GM19240 (cell line): ENCODE results near the gene LPIN3.

Source experiments
- DNase-seq: peaks from one replicate; pipeline ENCODE4 v3.0.0; 2011; ENCODE audit warnings: low spot score; ENCODE audit not compliant: insufficient read length

Gene LPIN3

DNA sequence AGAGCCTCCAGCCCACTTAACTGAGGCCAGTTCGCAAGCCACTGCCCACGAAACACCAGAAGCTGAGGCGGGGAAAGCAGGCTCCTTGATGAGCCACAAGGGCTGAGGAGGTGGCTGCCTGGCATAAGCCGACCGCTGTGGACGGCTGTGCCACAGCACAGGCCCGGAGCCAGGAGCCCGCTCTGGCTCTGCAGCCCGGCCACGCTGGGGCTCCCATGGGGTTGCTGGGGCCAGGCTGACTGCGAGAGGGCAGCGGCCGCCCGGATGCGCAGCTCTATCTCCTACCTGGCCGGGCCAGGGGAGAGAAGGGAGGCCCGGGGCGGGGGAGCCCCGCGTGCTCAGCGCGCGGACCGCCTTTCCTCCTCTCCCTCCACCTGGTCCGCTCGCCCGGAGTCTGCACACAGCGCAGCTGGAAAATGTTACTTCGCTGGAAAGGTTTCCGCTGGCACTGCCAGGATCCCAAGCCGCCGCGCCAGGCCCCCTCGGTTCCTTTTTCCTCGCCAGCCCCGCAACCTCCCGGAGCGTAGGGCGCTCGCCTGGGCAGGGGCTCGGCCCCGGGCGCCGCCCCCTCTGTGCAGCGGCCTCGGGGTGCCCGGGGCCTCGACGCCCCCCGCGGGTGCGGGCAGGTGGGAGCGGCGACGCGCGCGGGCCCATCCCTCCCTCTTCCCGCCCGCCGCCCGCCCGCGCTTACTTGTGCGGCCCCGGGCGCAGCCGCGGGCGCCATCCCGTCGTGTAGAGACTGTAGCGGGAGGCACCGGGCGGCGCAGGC, 25.3 kb downstream of the LPIN3 start:
- DNase-seq, result no peak

DNA sequence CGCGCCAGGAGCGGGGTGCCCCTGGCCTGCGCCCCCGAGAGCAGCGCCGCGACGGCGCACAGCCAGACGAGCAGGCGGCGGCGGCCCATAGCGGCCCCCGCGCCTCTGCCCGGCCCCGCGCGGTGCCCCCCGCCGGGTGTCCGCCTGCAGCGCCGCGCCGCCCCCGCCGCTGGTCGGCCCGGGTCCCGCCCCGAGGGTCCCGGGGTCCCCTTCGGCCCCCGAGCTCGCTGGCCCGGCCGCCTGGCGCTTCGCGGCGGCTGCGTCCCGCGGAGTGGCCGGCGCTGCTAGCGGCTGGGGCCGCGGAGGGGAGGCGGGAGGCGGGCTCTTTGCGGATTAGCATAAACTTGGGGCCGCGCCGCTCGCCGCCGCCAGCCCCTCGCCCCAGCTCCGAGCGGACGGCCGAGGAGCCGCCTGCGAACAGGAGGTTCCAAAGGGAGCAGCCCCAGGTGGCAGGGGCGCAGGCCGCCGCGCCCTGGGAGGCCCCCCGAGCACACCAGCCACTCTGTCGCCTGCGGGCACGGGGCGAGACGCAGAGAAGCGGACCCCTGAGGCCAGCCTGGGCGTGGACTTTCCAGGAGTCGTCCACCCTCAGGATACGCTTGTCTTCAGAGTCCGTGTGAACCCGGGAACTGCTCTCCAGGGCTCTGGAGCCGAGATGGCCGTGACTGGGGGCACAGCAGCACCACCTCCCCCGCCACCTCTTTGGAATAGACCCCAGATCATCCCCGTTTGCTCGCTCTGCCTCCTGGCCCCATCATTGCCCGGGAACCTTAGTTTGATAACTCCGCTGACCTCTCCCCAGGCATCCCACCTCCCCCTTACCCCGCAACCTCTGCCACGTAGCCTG, 26.1 kb downstream of the LPIN3 start, which contains the start of gene EMILIN3:
Gene EMILIN3, minus strand, starts transcription at position 273 of the 847 bp plus-strand sequence. Its CDS starts 184 bp downstream, at position 89.
- no peak for DNase-seq

DNA sequence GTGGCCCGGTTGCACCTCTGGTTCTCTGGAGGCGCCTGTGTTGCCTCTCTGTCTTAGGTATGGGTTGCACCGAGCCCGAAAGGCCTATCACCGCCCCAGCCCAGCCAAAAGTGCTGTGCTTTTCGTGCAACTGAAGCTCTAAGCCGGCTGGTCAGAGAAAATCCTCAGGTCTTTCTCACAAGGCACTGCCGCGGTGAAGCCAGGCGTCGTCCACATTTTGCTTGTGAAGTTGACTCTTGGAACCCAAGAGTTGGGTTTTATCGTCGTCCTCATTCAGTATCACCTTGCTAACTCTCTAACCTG, 26.7 kb downstream of the LPIN3 start:
- DNase-seq, result no peak

DNA sequence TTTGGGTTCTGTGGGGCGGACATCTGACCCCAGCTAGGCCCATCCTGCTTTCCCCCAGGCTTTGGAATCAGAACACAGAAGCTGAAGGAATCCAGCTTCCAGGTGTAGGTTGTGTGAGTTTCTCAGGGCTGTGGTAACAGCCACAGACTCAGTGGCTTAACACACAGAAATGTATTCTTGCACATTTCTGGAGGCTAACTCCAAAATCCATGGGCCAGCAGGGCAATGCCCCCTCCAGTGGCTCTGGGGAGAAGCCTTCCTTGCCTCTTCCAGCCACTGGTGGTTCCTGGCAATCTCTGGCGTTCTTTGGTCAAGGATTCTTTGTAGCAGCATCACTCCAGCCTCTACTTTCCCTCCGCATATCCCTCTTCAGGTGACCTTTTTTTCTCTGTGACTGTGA, 27.3 kb downstream of the LPIN3 start:
- no peak for DNase-seq

DNA sequence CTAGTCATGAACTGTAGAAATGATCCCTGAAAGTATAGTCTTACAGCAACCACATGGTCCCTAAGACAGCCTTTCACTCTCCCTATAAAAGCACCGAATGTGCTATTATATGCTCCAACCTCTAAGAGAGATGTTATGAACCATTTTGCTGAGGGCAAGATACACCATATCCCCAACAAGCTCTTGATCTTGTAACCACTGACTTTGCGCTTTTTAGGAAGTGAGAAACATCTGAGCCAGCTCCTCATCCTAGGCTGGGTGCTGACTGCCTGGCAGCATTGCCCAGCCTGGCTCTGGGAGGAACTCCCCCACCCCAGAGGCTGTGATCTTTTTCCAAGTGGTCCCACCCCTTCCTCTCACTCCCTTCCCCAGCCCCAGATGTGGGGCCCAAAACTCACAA, 29.1 kb downstream of the LPIN3 start:
- no peak for DNase-seq

DNA sequence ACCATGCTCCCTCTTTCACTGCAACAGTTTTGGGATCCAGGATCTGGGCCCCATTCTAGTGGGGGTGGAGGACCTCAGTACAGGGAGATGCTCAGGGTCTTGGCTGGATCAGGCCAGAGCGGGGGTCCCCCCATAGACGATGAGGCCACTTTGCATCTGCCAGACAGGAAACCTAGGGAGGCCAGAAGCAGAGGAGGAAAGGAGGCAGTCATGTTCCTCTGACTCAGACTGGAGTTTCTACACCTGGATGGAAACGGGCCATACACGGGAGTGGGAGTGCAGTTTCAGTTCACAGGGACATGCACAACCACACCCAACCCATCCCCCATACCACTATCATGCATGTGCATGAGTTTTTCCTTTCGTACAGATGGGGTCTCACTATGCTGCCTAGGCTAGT, 29.6 kb downstream of the LPIN3 start:
- DNase-seq, result peak; percentile 45

DNA sequence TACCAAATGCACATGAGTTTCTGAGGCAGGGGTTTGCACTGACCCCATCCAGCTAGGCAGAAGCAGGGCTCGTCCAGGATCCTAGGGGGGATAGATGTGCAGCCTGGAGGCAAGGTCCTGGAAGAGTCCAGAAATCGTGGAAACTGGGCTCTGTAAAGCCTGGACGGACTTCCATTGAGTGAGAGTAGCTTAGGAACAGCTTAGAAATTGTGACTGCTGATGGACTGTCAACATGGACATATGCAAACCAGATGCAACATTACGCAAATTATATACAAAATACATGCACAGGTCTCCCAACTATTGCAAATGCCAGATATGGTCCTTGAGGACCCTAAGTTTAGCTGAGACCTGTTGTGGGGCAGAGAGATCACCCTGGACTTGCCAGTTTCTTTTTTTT, 30.8 kb downstream of the LPIN3 start:
- DNase-seq, result no peak

DNA sequence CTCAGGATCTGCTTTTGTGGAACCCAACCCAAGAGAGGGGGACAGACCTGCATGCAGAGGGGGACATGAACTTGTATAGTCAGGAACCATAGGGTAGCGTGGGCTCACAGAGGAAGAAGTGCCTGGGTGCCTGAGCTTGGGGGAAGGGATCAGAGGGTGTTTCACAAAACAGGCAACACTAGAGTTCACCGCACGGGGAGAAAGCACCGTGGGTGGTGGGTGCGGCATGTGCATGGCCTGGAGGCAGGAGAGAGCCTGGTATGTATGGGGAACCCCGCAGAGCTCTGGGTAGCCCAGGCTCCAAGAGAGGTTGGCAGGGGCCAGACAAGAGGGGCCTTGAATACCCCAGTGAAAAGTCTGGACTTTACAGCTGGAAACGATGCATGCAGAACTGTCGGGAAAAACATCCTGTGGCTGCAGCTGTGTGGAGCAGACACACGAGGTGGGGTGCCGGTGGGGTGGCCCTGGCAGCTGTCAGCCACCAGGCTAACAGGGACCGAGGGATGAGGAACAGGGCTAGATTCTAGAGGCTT, 32.7 kb downstream of the LPIN3 start:
- no peak for DNase-seq

DNA sequence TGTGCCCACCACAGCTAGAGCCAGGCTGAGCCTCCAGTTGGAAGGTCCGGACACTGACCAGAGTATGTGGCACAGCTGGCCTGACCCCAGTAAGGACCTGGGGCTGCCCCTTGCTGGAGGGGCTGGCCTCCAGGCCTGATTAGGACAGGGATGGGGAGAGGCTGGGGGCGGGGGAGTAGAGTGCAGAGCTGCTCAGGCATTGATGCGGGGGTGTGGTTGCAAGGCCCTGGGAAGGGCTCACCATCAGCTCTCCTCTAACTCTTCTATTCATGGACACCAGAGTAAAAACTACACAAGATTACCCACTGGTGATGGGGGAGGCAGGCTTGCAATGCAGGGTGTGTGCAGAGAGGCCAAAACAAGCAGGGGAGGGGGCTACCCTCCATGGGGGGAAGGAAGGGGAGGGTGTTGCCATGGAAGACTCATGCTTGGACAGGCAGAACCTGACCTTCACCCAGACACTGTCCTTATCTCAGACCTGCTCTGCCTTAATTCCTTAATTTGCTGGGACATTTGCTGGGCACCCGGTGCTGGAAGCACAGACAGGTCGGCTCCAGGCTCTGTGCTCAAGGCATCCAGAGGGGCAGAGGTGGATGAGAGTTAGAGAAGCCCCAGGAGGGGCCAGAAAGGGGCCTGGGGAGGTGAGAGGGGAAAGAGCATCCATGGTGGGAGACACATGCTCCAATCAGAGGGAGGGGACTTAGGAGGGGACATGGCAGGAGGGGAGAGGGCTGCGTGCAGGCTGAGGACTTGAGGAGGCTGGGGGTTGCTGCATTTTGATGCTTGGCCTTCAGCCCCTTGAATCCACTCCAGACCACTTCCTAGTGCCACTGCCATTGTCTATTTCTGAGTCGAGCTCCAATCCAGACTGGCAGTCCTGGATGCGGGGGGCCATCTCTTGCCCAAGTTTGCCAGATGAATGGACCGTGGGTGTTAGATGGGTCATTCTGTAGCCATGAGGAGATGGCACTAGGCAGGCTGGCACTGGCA, 33.6 kb downstream of the LPIN3 start:
- DNase-seq, result no peak

DNA sequence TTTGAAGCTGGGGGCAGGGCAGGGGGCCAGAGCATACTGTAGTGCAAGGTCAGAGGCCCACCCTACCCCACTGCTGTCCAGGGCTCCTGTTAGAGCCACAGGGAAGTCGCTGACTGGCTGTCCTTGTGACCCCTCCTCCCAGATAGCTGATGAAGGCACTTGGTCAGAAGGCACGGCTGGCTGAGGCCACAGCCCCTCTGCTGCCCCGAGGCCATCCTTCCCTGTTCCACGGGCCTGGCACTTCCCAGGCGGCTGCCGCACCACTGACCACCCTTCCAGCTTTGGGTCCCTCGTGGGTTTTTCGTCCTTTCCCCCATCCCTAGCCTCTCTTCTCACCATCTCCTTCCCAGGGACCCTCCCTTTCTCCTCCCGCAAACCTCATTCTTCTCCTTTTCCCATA, 35.2 kb downstream of the LPIN3 start:
- DNase-seq, result no peak

DNA sequence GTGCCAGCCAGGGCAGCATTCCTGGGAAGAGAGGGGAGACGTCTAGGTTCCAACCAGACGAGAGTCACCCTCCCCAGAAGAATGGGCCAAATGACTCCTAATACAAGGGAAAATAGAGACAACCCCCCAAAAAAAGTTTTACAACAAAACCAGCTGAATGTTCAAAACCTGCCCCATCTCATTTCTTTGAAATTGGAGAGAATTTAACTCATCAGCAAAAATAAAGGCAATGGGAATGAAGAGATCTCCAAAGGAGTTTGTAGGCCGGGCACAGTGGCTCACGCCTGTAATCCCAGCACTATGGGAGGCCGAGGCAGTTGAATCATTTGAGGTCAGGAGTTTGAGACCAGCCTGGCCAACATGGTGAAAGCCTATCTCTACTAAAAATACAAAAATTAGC, 35.7 kb downstream of the LPIN3 start:
- DNase-seq, result no peak

DNA sequence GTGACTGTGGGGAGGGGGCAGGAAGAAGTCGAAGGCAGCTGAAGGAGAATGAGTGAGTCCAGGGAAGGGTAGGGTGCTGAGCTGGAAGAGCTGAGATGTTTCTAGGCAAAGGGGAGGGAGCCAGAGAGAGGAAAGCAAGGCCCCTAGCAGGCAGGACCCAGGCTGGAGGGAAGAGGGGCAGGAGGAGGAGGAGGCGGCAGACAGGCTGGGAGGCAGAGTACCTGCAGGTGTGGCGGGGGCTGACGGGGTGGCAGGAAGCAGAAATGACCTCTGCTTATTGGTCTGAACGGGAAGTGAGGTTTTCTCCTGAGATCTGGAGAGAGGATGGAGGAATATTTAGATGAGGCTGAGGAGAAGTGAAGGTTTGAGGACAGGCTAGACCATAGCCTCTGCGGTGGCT, 36.7 kb downstream of the LPIN3 start:
- no peak for DNase-seq

DNA sequence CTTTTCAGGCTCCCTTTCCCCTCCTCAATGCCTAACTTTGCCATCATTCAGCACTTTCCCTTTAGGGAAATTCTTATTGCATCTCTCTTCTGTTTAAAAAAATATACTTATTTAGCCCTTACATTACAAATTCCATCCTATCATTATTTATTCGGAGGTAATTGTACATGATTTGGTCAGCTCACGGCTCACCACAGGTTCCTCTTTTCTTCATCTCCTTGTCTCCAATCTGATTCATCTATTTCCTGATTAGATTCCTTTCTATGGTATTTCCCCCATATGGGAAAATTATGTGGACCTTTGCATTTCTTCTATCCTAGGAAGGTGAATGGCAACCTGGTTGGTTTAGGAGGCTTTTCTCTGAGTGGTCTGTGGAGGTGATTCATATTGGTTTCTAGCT, 38.9 kb downstream of the LPIN3 start:
- no peak for DNase-seq

DNA sequence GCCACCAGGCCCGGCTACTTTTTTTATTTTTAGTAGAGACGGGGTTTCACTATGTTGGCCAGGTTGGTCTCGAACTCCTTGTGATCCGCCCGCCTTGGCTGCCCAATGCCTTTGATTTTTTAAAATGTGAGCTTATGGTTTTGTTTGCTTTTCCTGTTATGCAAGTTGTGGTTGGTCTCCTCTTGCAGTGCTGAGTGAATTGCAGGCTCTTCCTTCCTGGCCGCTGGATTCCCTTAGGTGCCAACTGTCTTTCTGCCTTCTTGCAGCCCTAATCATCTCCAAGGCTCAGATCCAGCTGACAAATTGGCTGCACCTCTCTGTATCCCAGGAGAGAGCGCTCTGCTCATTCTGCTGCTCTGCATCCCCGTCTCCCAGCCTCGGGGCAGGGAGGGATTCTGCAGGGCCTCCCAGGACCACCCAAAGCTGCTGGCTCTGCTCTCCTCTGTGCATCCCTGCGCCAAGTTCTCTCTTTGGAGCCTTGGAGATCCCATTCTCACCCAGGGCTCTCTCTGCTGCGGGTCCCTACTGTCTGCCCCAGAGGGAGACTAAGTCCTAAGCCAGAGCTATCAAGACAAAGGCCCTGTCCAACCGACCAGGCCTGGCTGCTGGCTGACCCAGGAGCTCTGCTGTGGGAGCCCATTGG, 40.1 kb downstream of the LPIN3 start:
- no peak for DNase-seq

DNA sequence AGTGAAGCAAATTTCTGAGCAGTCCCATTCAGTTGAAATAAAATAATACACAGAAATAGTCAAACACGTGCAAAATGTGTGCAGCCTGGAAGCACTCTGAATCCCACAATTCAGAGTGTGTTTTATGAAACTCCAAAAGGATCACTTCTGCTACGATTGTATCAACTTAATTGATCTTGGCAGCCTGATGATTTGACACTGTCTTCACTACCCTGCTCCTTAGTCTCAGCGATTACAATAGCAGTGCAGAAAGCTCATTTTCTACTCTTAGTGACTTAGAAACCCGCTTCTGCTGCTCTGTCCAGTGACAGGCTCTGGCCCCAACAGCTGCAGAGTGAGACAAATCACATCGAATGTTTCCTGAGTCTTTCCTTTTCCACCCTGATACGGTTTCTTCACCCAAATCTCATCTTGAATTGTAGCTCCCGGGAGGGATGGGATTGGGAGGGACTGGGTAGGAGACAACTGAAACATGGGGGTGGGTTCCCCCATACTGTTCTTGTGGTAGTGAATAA, 42.2 kb downstream of the LPIN3 start:
- no peak for DNase-seq

DNA sequence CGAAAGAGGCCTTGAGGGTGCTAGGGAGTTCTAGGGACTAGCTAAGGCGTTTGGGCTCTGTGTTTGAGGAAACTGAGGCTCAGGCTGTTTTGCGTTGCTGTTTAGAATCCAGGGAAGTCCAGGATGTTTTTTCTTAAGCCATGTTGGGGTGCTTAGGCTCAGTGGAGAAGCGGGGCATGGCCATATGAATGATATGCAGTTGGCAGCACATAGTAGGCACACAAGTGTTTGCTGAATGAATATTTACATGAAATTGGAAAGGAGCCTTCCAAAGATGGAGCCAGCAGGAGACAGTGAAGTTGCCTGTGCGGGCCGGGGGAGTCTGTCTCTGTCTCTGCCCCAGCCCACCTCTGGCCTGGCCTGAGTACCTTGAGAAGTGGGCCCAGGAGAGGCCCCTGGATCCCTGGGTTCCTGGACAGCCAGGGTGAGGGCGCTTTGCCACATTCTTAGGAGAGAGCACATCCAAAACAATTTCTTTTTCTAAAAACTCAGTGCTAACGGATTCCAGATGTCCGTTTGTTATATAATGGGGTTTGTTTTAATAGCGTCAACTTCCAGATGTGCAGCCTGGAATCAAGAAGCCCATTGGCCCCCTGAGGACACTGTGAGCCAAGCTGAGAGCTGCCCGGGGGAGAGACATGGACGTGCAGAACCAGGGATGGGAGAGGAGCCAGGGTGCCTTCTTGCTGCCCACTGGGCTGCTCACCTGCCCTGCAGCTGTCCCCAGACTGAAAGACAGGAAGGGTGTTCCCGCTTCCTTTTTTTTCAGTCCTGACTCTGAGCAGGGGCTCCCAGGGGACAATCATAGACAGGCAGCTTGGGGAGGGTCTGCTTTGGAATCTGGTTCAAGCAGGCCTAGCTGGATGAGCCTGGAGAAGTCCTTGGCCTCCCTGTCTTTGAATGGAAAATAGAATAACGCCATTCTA, 46.1 kb downstream of the LPIN3 start:
- no peak for DNase-seq

DNA sequence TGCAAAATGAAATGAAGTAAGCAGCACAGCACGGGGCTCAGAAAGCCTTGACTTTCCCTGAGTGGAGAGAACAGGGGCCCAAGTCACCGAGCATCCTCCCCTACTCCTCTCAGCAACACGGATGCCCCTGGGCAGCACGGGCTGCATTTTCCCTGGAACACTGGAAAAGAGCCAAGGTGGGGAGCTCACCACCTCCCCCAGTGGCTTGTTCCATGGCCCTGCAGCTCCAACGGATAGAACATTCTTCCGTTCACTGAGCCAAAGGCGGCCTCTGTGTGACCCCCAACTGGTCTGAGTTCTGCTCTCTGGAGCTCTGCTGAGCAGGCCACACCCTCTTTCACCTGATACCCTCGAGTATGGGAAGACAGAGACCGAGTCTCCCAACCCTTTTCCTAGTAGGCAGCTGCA, 46.8 kb downstream of the LPIN3 start:
- no peak for DNase-seq

DNA sequence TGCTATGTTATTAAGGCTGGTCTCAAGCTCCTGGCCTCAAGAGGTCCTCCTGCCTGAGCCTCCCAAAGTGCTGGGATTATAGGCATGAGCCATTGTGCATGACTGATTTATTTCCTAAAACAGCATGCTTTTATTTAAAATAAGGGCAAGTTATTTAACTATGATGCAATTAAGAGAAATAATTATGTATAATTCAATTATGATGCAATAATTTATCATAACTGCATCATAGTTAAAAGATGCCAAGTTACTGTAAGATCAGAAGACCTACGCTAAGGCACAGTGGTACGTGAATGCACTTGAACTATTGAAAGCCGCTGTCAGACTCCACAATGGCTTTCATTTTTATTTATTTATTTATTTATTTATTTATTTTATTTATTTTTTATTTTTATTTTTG, 50.3 kb downstream of the LPIN3 start:
- DNase-seq, result no peak

DNA sequence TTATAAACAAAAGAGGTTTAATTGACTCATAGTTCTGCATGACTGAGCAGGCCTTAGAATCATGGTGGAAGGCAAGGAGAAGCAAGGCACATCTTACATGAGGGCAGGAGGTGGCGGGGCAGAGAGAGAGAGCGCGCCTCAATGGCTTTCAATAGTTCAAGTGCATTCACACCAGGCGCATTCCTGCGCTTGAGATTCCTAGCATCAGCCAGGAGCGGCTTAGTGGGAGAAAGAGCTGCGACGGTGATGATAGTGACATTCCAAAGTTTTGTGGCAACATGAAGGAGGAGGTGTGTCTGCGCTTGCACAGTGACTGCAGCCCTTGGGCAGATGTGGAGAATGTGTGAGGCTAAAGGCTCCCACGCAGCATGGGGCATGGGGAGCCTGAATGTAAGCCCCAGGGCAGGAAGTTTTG, 51.0 kb downstream of the LPIN3 start:
- no peak for DNase-seq

DNA sequence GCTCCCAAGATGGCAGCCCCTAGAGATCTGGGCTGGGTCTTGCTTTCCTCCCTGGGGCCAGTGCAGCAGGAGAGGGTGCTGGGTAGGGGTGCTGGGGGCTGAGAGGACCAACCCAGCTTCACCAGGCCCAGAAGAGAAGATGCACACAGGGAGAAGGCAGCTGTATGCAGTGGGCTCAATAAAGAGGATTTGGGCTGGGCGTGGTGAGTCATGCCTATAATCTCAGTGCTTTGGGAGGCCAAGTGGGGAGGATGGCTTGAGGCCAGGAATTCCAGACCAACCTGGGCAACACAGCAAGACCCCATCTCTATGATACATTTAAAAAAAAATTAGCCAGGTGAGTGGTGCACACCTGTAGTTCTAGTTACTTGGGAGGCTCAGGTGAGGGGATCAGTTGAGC, 51.7 kb downstream of the LPIN3 start:
- no peak for DNase-seq
